NOMO-1 (cell line): ENCODE measurements around the gene TSPAN3.
A peak's percentile ranks its signal among the peaks of the same experiment; 100 is the strongest.

Experiments used
- DNase-seq, 2 experiments: peaks; one replicate each; lab custom pipeline; 2025; ENCODE audit not compliant: unreplicated experiment in 2 of 2; lab: John Stamatoyannopoulos, UW

TSPAN3 gene

GRCh38 chr15:77070495-77071304, at the start of gene TSPAN3:
Gene TSPAN3, minus strand, starts transcription at chr15:77071109. Its CDS starts 155 bp downstream, at chr15:77070954.
- peak; percentile 88 to 90 for DNase-seq

GRCh38 chr15:77120576-77120975, 49.7 kb upstream of the TSPAN3 start:
- DNase-seq, result no peak

GRCh38 chr15:77119446-77119845, 48.5 kb upstream of the TSPAN3 start:
- DNase-seq, result no peak

DNA sequence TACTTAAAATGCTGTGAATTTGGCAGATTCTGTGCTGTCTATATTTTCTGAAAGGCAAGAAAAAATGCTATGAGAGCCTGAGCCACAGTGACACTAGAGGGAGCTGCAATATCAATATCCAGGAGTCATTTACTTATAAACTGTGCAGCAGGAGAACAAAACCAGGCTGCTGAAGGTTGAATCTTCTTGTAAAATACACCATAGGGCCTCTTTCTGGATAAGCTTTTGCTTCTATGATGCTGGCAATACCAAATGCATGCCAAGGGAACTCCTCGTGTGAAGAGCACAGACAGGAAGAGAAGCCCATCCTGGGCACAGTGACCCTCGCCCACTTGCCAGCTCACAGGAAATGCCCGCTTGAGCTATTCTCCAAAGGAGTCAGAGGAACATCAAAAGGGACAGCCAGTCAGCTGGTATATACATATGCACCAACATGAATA, 48.0 kb upstream of the TSPAN3 start:
- peak in 1 of 2 experiments; percentile 71 for DNase-seq

DNA sequence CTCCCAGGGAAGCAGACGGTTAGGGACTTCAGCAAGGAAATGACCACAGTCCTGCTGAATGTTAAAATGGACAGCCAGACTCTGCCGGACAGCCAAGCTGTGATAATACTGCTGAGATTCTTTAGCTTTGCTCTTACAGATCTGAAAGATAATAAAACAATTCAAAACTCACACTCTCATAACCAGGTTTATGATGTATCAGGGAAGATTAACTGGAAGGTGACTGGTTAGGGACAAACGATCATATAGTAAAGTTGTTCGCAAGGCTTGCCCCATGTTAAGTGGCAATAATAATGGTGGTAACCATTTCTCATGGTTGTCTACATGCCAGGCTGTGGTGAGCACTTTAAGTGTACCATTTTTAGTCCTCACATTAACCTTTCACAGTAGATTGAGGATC, 44.3 kb upstream of the TSPAN3 start:
- no peak for DNase-seq

DNA sequence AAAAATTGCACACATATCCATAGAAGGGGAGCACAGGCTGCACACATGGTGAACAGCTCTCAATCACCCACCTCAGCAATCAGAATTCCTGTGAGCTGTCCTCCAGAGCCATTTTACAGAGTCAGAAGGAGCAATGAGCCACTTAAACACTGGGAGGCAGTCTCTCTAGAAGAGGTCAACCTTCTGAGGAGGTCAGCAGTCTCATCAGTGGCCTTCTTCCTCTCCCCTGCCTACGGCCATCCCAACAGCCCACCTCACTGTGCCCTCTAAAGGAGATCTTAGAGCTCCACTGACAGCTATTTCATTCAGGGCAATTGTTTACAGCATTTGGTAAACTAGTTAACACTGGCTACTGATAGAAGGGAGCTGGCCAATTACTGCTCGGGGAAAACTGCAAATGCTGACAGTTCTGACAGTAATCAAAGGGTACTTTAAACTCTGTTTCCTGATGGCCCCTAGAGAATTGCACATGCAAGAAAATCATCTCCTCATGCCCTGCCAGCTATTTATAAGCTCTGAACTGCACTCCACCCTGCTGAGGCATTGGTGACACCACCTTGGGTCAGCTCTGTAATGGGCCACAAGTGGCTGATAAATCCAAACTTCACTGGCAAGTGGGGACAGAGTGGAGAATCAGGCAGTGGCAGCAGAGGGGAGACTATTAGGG, 42.1 kb upstream of the TSPAN3 start:
- DNase-seq, result no peak

DNA sequence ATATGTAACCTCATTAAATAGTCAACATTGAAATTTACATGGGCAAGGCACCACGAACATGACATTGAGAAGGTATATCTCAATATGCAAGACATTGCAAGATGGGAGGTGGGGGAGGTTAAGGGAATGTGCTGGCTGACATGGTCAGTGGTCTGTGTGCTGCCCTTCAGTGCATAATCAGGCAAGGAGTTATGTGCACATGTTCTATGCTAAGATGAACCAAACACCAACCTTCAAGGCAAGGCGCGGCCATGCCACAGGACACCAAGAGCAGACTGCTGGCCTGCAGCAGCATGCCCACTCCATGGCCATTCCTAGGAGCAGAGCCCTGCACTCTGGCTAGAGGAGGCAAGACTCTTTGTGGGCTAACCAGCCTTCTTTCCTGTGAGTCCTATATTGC, 40.9 kb upstream of the TSPAN3 start:
- DNase-seq, result no peak

DNA sequence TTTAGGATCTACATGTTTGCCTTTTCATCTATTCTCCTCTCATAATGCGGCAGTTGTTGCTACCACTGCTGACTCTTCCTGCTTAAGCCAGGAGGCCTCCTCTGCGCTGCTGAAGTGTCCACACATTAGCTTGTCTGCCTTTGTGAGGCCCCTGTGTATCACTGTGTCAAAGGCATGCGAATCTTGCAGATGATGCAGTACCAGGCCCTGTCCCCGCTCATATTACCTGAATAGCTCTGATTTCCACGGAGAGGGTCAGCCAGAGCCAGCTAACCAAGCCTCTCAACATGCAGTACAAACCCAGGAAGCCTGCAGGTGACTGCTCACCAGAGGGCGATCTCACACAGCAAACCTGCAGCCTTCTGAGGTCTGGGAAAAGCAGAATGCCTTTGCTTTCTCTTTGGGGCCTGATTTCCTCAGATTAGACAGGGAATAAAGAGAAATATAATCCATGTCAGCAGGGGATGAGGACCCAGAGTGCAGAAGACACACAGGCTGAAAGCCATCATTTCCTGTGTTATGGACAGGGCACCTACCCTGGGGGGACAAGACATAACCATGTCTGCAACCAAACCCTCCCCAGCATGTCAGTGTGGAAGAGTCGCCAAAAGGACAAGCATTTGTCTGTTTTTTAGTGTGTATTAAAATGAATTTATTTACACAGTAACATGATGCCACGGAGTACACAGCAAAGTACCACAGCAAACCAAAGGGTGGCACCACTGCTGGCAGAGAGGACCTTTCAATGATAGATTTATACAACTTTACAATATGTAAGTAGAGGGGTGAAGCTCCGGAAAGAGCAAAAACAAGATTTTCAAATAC, 36.8 kb upstream of the TSPAN3 start:
- DNase-seq, result peak in 1 of 2 experiments; percentile 12

GRCh38 chr15:77107068-77107467, 36.2 kb upstream of the TSPAN3 start:
- DNase-seq, result no peak

GRCh38 chr15:77104155-77104554, 33.2 kb upstream of the TSPAN3 start:
- no peak for DNase-seq

- DNase-seq, result no peak
These were observed 29.0 kb upstream of the TSPAN3 start for GRCh38 chr15:77099741-77100463.

- DNase-seq, result no peak
These were observed 27.7 kb upstream of the TSPAN3 start for GRCh38 chr15:77098572-77098971.

GRCh38 chr15:77097921-77098320, 27.0 kb upstream of the TSPAN3 start:
- no peak for DNase-seq

GRCh38 chr15:77097248-77097721, 26.4 kb upstream of the TSPAN3 start:
- DNase-seq, result no peak

DNA sequence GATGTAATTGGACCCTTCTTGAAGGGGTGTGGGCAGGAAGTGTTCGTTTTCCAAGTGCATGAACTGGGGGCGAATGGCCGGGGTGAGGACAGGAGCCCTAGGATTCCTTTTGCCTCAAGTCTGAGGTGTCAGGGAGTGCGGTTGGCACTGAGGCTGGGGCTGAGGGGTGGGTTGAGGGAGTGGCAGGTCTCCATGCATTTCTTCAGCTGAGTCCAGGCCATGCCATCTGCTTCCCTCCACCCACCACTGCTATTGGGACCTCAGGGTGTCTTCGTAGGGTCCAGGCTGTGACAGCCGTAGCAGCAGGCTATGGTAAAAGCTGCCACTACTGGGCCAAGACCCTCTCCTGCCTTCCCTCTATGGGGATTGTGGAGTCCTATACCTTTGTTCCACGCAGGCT, 25.6 kb upstream of the TSPAN3 start:
- DNase-seq, result no peak

GRCh38 chr15:77096138-77096537, 25.2 kb upstream of the TSPAN3 start:
- DNase-seq, result no peak

- DNase-seq, result no peak
These were observed 23.6 kb upstream of the TSPAN3 start for GRCh38 chr15:77094397-77095030.

DNA sequence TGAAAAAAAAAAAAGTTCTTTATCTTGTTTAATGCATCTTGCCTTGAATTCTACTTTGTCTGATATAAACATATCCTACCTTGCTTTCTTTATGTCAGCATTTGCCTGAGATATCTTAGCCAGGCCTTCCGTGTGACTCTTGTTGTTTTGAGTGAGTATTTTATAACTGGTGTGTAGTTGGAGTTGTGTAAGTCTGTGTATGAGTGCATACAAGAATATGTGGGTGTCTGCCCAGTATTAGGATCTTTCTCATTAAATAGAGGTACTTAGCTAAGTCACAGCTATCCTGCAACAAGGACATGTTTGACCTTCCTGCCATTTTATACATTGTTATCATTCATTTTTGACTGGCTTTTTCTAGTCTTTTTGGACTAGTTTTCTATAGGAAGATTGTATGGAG, 22.5 kb upstream of the TSPAN3 start:
- DNase-seq, result no peak

- no peak for DNase-seq
These were observed 20.2 kb upstream of the TSPAN3 start for GRCh38 chr15:77091097-77091496.

DNA sequence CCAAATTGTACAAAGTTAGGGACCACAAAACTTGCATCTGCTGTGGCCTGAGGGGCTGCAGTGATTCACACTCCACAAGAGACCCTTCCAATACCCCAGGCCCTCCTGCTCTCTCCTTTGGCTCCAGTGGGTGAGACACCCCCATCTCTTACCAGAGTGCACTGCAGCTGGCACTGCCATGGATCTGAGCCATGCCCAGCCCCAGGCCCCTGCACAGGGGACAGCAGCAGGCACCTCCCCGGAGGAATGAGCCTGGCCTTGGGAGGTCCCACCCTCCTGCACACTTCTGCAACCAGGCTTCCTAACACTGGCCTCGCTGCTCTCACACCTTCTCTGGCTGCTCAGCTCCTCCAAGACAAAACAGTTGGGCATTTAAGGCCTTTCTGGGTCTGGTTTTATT, 16.3 kb upstream of the TSPAN3 start:
- no peak for DNase-seq
